ENCODE data around the gene LYAR. TPM values are rescaled to one million over a fixed set of nuclear protein-coding genes. Genes with fewer than 3 reads are reported as not detected.

Gene LYAR
- total RNA-seq: 10.1 TPM

GRCh38 chr4:4289941-4290850, at the start of gene LYAR, which contains the start of gene ZBTB49:
TSS of gene LYAR (minus strand) at chr4:4290154. CDS start at chr4:4283742, 6,412 bp downstream.
TSS of gene ZBTB49 (plus strand) at chr4:4290251. CDS start at chr4:4299946, 9,695 bp downstream.
- peak; percentile 75 for DNase-seq

GRCh38 chr4:4339504-4340085, 49.6 kb upstream of the LYAR start:
- DNase-seq: no peak

GRCh38 chr4:4338210-4339001, 48.5 kb upstream of the LYAR start:
- DNase-seq: no peak

GRCh38 chr4:4334798-4335520, 45.0 kb upstream of the LYAR start:
- no peak for DNase-seq

GRCh38 chr4:4333265-4333706, 43.3 kb upstream of the LYAR start:
- peak; percentile 45 for DNase-seq

- DNase-seq: no peak
Measured at GRCh38 chr4:4332529-4332928, 42.6 kb upstream of the LYAR start.

- no peak for DNase-seq
Measured at GRCh38 chr4:4330794-4331193, 40.8 kb upstream of the LYAR start.

GRCh38 chr4:4329496-4329895, 39.5 kb upstream of the LYAR start:
- no peak for DNase-seq

GRCh38 chr4:4328840-4329239, 38.9 kb upstream of the LYAR start:
- no peak for DNase-seq

GRCh38 chr4:4328206-4328605, 38.3 kb upstream of the LYAR start:
- DNase-seq: no peak

GRCh38 chr4:4327652-4328121, 37.7 kb upstream of the LYAR start:
- DNase-seq: no peak

- no peak for DNase-seq
Measured at GRCh38 chr4:4326166-4326565, 36.2 kb upstream of the LYAR start.

- no peak for DNase-seq
Measured at GRCh38 chr4:4325321-4325720, 35.4 kb upstream of the LYAR start.

GRCh38 chr4:4323705-4324534, 34.0 kb upstream of the LYAR start:
- DNase-seq: no peak

- DNase-seq: no peak
Measured at GRCh38 chr4:4321951-4322688, 32.2 kb upstream of the LYAR start.

- DNase-seq: no peak
Measured at GRCh38 chr4:4320951-4321714, 31.2 kb upstream of the LYAR start.

GRCh38 chr4:4320528-4320927, 30.6 kb upstream of the LYAR start:
- DNase-seq: no peak

- DNase-seq: no peak
Measured at GRCh38 chr4:4317496-4318232, 27.7 kb upstream of the LYAR start.

- DNase-seq: no peak
Measured at GRCh38 chr4:4316150-4316495, 26.2 kb upstream of the LYAR start.

Measured in skin of body (tissue), 2 donors.